SU-DHL-6 (cell line): ENCODE results near the gene BCL2L11.

Source experiments
- EZH2phosphoT487 ChIP-seq: fragments of 200-600 bp; sonication (generic), shearing (Covaris generic); conservative IDR thresholded peaks from 2 replicates; pipeline ENCODE4 v1.6.1; 2018; ENCODE audit warnings: mild to moderate bottlenecking, antibody characterized with exemption, low read length, moderate library complexity, mixed read lengths
- TF ChIP-seq, protein P1 (sequence below): fragments of 200-600 bp; sonication (generic); IDR thresholded peaks from one replicate; pipeline ENCODE4 v1.5.1; 2017; ENCODE audit warnings: antibody characterized with exemption, mild to moderate bottlenecking, low read length, moderate library complexity; ENCODE audit not compliant: insufficient read depth, poor library complexity, severe bottlenecking

DNA sequence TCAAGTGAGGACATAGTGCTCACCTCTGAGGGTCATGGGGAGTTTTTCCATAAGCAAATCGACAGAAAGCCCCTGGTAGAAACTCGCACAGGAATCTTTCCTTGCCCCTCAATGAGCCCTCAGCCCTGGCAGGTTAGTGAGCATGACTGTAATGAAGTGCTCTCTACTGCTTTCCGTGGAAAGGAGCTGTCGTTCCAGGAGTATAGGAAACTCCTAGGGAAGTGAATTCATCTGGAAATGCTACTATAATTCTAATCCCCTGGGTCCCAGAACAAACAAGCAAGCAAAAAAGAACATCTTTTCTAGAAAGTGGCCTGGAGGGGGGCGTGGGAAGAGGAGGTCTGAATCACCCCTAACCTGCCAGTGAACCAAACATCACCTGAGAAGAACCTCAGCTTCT is 18.1 kb downstream of the BCL2L11 start:
- TF ChIP-seq EZH2phosphoT487 = no peak
- TF ChIP-seq, protein P1, sequence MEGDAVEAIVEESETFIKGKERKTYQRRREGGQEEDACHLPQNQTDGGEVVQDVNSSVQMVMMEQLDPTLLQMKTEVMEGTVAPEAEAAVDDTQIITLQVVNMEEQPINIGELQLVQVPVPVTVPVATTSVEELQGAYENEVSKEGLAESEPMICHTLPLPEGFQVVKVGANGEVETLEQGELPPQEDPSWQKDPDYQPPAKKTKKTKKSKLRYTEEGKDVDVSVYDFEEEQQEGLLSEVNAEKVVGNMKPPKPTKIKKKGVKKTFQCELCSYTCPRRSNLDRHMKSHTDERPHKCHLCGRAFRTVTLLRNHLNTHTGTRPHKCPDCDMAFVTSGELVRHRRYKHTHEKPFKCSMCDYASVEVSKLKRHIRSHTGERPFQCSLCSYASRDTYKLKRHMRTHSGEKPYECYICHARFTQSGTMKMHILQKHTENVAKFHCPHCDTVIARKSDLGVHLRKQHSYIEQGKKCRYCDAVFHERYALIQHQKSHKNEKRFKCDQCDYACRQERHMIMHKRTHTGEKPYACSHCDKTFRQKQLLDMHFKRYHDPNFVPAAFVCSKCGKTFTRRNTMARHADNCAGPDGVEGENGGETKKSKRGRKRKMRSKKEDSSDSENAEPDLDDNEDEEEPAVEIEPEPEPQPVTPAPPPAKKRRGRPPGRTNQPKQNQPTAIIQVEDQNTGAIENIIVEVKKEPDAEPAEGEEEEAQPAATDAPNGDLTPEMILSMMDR = no peak
